GM12801 (cell line): Measurements from ENCODE around the gene FAM177B.

Source experiments
- TF ChIP-seq, protein P1 (sequence below): IDR thresholded peaks from one replicate; pipeline ENCODE4 v1.5.1; 2011; ENCODE audit warnings: control low read depth; ENCODE audit not compliant: insufficient read length; ENCODE audit errors: extremely low read depth

FAM177B gene

DNA sequence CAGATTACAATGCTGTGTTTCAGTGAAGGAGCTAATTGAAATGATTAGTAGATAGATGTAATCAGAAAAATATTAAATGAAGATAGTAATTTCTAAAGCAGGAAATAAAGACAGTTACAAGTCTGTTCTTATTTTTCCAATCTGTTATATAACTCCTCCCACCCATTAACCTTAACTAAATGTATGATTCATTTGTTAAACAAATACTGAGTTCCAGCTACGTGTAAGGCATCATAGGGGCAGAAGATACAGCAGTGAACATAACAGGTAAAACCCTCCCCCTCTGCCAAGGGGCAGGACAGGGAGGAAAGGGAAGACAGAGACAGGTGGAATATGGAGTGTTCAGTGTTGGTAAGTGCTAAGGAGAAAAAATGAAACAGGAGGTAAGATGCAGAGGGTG lies at the start of gene FAM177B:
FAM177B (plus strand) TSS at position 231 of the 400 bp plus-strand sequence. CDS start 9,344 bp downstream, outside the sequence.
- TF ChIP-seq, protein P1, sequence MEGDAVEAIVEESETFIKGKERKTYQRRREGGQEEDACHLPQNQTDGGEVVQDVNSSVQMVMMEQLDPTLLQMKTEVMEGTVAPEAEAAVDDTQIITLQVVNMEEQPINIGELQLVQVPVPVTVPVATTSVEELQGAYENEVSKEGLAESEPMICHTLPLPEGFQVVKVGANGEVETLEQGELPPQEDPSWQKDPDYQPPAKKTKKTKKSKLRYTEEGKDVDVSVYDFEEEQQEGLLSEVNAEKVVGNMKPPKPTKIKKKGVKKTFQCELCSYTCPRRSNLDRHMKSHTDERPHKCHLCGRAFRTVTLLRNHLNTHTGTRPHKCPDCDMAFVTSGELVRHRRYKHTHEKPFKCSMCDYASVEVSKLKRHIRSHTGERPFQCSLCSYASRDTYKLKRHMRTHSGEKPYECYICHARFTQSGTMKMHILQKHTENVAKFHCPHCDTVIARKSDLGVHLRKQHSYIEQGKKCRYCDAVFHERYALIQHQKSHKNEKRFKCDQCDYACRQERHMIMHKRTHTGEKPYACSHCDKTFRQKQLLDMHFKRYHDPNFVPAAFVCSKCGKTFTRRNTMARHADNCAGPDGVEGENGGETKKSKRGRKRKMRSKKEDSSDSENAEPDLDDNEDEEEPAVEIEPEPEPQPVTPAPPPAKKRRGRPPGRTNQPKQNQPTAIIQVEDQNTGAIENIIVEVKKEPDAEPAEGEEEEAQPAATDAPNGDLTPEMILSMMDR: no peak

DNA sequence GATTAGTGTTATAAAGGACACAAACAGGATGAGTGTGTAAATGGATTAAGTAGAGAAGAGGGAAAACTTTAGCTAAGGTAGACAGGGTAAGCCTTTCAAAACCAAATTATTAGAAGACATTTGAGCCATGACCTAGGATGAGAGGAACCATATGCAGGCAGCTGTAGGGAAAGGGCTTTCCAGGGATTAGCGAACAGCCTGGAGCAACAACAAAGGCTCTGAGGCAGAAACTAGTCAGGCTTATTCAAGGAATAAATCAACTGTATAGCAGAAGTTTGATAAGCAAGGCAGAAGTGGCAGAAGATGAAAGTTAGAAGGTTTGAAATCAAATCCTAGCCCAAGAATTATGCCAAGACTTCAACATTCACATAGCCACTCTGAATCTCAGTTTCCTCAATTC lies 46.0 kb upstream of the FAM177B start:
- TF ChIP-seq, protein P1: no peak

DNA sequence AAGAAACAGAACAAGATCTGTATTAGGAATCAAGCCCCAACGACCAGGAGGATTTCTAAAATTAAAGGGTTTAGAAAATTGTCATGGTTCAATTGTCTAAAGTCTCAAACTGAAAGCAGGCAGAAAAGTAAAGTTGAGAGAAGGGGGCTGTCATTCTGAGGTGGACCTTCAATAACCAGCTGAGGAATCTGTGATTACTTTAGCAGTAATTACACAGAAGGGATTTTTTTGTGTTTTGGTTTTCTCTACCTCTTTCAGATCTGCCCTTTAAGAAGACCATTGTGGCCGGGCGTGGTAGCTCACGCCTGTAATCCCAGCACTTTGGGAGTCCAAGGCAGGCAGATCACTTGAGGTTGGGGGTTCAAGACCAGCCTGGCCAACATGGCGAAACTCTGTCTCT lies 42.1 kb upstream of the FAM177B start:
- TF ChIP-seq, protein P1: no peak

DNA sequence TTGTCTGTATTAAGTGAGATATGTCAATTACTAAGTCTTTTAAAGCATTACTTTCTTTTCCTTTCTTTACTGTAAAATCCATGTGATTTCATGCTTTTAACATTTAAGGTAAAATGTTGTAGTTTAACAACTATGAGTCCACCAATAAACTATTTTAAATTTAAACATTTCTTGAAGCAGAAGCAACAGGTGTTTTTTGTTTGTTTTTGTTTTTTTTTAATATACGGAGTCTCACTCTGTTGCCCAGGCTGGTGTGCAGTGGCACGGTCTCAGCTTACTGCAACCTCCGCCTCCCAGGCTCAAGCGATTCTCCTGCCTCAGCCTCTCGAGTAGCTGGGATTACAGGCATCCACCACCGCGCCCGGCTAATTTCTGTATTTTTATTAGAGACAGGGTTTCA lies 40.3 kb upstream of the FAM177B start:
- TF ChIP-seq, protein P1: no peak

DNA sequence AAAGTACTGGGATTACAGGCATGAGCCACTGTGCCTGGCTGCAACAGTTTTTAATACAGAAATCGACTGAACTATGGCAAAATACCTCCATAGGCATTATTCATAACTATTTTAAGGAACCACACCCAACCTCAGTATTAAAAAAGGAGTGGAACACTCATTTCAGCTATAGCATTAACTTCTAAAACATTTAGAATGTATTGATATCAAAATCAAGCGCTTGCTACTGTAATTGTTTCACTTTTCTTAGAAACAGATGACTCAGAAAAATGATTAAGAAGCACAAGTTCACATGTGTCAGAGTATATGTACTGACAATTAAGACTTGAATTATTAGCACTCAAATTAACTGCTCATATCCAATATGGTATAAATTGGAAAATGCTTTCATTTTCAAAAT lies 39.8 kb upstream of the FAM177B start:
- TF ChIP-seq, protein P1: no peak

DNA sequence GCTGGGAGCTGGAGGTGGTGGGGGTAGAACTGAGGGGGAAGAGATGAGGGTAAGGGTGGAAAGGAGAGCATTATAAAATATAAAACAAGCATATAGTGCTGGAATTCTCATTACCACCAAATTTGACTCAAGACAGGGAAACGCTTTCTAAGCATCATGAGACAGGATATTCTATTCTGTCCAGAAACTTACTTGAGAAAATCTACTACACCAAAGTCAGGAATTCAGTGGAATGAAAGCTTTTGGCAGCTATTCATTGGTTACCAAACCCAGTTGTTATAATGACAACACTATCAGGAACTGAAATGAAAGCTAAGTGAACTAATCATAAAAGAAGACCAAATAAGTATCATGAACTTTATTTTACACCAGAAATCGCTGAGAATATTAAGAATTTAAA lies 39.2 kb upstream of the FAM177B start:
- TF ChIP-seq, protein P1: no peak

DNA sequence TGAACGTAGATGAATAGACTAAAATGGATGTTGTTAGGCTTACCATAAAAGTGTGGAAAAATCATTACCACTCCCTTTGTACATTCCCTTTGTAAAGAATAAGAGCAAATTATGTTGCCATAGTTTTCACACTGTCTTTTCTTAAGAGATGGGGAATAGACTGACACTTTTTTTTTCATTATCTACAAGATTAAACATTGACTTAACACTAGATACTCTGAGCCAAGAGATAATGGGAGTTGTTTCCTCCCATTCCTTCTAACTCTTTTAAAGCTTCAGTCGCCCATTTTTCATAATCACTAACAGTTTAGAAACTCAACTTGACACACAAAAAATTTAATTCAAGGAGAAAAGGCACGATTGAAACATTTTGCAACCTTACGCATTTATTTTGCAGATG lies 34.8 kb upstream of the FAM177B start:
- TF ChIP-seq, protein P1: no peak

DNA sequence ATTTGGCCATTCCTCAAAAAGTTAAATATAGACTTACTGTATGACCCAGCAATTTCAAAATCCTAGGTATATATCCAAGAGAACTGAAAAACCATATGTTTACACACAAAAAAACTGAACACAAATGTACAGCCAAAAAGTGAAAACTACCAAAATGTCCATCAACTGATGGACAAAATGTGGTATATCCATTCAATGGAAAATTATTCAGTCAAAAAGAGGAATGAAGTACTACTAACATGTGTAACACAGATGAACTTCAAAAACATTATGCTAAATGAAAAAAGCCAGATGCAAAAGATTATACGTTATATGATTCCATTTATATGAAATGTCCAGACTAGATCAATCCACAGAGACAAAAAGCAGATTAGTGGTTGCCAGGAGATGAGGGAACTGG lies 32.7 kb upstream of the FAM177B start:
- TF ChIP-seq, protein P1: no peak
